NCI-H1417 treated with DMSO at 0.1 percent for 48 hours (cell line): ENCODE data around the gene MRO.
"Not testable (repeated sequence)": the region's sequence is repeated elsewhere in the genome, so short reads cannot be mapped to it uniquely, and the experiment has no call there.

Experiments used
- DNase-seq: peaks from one replicate; lab custom pipeline; 2025; lab: John Stamatoyannopoulos, UW

Gene MRO

DNA sequence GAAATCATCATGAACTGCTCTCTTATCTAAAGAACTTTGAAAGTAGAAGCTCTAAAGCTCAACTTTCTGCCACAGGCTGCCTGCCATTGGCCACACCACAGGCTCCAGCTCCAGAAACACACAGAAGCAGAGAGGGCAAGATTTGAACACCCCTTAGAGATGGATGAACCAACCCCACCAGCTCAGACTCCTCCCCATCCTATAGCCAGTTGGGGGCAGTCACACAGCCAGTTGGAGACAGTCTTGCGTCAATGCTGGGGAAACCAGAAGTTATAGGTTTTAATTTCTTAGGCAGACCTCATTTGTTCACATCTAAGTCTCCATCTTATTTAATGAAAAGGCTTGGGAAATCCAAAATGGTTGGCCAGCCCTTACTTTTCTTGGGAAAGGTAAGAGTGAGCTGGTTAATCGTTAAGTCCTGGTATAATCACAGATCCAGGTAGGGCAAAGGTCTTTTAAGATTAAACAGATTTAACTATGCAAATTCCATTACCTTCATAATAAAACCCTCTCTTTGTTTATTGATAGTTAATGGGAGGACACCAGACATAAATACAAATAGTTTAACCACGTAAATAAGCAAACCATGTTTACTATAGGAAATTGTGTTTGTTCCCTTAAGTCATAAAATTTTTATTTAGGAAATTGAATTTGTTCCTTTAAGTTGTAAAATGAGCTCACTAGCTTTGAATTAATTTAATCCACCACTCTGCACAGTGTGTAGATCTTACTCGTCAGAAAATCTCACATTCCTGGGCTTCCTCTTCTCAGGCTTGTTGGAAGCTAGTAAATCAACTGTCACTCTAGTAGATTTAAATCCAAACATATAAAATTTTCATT is 28.0 kb downstream of the MRO start:
- no peak for DNase-seq

- peak; percentile 81 for DNase-seq
These were observed 28.9 kb downstream of the MRO start for GRCh38 chr18:50790948-50791347.

GRCh38 chr18:50790241-50790640 is 29.6 kb downstream of the MRO start:
- no peak for DNase-seq

- DNase-seq, result no peak
These were observed 31.5 kb downstream of the MRO start for GRCh38 chr18:50788284-50788683.

- no peak for DNase-seq
These were observed 33.0 kb downstream of the MRO start for GRCh38 chr18:50786864-50787263.

GRCh38 chr18:50783553-50783952 is 36.3 kb downstream of the MRO start:
- DNase-seq, result no peak

DNA sequence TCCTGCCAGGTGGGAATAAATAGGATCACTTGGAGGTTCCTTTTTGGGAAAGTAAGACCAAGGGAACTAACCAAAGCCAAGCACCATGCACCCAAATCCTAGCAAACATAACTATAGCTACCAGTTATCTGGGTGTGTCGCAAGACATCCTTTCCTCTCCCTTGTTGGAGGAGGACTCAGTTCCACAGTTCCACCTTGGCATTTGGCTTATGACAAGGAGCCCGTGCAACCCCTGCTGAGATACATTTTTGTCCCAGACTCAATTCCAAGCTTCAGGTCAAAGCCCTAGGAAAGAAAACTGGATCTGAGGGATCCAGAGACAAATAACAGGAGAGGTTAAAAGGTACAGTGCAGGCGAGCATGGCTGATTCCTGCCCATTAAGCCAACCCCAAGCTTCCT is 40.8 kb downstream of the MRO start:
- DNase-seq, result not testable (repeated sequence)

DNA sequence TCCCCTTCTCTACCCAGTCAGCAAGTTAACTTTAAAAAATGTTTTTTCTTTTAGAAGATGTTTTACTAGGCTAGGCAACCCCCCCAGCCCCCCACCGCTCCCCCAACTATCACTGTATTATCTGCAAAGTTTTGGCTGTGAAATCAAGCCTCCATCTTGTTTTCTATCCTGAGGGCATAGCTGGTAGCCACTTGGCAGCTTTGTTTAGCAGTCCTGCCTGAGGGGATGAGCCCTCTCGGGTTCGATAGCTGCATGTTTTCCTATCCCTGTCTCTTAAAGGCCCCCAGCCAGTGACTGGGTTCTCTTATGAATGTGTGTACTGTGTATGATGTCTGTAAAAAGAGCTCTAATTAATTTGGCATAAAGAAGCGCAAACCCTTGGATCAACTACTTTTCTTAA is 43.4 kb downstream of the MRO start:
- no peak for DNase-seq

DNA sequence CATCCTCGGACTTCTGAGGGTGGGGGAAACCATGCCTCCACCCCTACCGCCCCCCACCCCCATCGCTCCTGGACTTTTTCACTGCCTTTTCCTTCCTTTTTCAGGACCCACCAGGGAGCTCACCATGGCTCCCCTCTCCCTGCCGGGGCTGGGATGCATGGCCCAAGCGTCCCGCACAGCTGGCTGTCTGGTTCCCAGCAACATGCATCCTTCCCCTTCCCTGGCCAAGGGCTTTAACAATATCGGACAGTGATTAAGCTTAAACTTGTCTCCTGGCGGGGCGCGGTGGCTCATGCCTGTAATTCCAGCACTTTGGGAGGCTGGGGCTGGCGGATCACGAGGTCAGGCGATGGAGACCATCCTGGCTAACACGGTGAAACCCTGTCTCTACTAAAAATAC is 44.1 kb downstream of the MRO start:
- no peak for DNase-seq

GRCh38 chr18:50775207-50775606 is 44.6 kb downstream of the MRO start:
- DNase-seq, result no peak

- no peak for DNase-seq
These were observed 50.4 kb downstream of the MRO start for GRCh38 chr18:50769463-50769862.

DNA sequence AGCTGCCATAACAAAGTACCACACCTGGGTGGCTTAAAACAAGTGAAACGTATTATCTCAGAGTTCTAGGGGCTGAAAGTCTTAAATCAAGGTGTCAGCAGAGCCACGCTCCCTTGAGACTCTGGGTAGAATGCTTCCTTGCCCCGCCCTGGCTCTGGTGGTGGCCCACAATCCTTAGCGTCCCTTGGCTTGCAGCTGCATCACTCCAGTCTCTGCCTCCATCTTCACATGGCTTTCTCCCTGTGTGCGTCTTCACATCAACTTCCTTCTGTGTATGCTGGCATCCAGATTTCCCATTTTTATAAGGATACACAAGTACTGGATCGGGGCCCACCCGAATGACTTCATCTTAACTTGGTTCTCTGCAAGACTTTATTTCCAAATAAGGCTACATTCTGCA is 62.5 kb downstream of the MRO start:
- DNase-seq, result no peak

- no peak for DNase-seq
These were observed 65.5 kb downstream of the MRO start for GRCh38 chr18:50754297-50754696.

- no peak for DNase-seq
These were observed 66.5 kb downstream of the MRO start for GRCh38 chr18:50753311-50753710.

DNA sequence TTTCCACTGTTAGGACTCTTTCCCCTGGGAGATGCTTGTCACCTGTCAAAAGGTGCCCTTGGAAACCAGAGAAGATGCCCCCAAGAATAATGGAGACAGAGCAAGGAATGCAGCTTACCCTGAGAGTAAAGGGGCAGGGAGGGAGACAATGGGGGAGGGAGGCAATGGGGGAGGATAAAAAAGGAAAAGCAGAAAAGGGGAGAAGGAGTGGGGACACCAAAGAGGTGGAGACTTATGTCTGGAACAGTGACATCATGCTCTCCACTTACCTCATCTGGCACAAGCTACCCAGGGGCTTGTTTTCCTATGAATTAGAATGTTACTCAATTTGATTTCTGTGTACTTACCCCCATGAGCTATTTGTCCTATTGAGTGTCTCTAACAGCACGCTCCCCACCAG is 67.9 kb downstream of the MRO start:
- DNase-seq, result no peak

DNA sequence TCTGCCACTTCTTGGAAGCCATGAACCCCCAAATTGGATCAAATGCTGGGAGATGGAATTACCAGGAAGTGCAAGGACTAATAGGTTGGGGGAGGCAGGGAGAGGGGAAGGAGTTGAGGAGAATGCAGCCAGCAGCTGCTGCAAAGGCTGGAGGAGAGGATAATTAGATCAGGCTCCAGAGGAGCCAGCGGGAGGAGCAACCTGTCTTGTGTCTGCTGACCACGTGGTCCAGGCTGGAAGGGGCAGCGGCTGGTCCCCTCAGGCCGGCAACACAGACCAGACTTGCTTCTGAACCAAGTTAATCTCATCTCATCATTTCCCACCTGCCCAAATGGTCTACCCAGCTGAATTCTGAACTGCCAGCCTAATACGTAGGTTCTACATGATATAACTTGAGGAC is 68.3 kb downstream of the MRO start:
- peak; percentile 51 for DNase-seq

DNA sequence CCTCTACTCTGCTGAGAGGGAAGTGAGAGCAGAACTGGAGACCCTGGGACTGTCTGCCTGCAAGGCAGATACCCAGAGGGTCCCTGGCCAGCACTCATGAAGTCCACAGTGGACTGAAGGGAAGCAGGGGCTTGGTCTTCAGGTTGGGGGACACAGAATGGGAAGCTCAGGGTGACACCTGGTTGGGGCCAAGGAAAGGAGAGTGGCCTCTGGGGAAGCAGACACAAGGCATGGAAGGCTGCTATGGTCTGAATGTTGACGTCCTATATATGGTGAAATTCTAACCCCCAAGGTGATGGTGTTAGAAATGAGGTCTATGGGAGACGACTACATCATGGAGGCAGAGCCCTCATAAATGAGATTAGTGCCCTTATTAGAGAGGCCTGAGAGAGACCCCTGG is 69.3 kb downstream of the MRO start:
- no peak for DNase-seq

GRCh38 chr18:50749945-50750344 is 69.9 kb downstream of the MRO start:
- no peak for DNase-seq

GRCh38 chr18:50749421-50749820 is 70.4 kb downstream of the MRO start:
- no peak for DNase-seq

DNA sequence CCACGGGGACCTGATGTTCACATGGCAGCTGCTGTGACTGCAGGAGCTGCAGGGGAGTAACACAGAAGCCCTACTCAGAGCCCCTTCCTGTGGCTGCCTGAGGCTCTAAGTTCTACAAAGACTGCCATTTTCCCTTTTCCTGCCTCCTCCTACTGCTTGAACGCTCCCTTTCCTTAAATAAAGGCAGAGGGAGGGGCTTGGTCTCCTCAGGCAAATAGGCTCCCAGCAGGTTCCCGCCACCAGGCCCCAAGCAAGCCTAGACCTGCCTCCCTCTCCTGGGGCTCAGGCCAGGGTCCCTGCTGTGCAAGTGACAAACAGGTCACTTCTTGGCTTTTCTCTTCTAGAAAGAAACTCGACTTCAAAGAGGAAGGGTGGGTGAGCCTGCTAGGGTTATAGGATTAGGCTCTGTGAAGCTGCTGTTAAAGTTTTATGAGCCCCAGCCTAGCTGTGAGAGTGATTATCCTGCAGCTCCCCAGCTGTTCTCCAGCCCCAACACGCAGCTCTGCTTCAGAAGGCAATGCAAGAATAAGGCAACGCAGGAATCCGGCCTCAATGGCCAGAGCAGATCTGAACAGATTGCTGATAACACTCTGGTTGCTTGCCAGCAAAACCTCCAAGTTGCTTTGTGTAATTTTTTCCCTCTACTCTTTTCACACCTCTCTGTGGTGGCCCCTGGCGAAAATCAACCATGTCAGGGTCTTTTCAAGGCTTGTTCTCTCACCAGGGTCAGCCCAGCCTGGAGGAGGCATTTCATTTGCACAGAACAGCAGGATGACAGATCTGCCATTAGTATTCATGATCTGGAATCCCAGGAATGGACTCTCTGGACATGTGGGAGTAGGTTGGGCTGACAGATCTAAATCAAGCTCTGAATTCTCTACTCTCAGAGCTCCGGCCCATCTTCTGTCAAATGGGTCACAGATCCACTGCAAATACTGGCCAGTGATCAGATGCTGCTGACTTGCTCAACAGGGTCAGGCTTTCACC is 71.3 kb downstream of the MRO start:
- no peak for DNase-seq

GRCh38 chr18:50747849-50748242 is 72.0 kb downstream of the MRO start:
- no peak for DNase-seq

- DNase-seq, result no peak
These were observed 73.9 kb downstream of the MRO start for GRCh38 chr18:50745945-50746344.
